HCT116 (cell line): ENCODE measurements around the gene GNG12. TPM values are rescaled to one million over a fixed set of nuclear protein-coding genes. Genes with fewer than 3 reads are reported as not detected.

Experiments used
- ATAC-seq: fragments of 200-7000 bp; cut with Tn5 transposase; 2 replicates; pipeline ENCODE4 v1.9.1; 2020; ENCODE audit warnings: mild to moderate bottlenecking, moderate library complexity
- BruUV-seq: library from RNA; stranded (reverse); fragments of 400-500 nt; replicated peaks from 2 replicates; lab custom pipeline; 2021; lab: Mats Ljungman, UMichigan
- CTCF ChIA-PET: fragments of 300-600 bp; sonication (Branson Sonifier 250); formaldehyde crosslinking; loops from one replicate; lab custom pipeline; 2021; ENCODE audit warnings: antibody characterized with exemption; lab: Charles Lee
- POLR2A ChIA-PET: fragments of 300-600, 350-600 bp; sonication (Branson Sonifier 250); formaldehyde crosslinking; loops from one replicate; lab custom pipeline; 2021; ENCODE audit warnings: antibody characterized with exemption; lab: Charles Lee
- RAD21 ChIA-PET, 2 experiments: fragments of 300-600 bp; sonication (Branson Sonifier 250); formaldehyde crosslinking; loops; one replicate each; lab custom pipeline; 2023; ENCODE audit warnings: low total read pairs in 2 of 2; ENCODE audit not compliant: uncharacterized antibody in 2 of 2, unreplicated experiment in 2 of 2, low non-redundant PET in 1 of 2; lab: Charles Lee
- DNase-seq: peaks from one replicate; pipeline ENCODE4 v3.0.0-alpha.2; 2010; ENCODE audit warnings: low read depth, low spot score
- H2AFZ ChIP-seq: fragments of 200-600 bp; shearing (Covaris generic), sonication (generic); 2 replicates; pipeline ENCODE4 v1.6.1; 2017; ENCODE audit warnings: low read depth, mixed run types, mixed read lengths, antibody characterized with exemption, low read length; ENCODE audit not compliant: poor library complexity, severe bottlenecking
- H3K27ac ChIP-seq: 2 replicates; pipeline ENCODE4 v1.5.1; 2012; ENCODE audit warnings: low read depth, low read length
- H3K27me3 ChIP-seq: fragments of 200-600 bp; sonication (generic); 2 replicates; pipeline ENCODE4 v1.6.1; 2016; ENCODE audit warnings: mixed run types, low read length, mixed read lengths; ENCODE audit not compliant: insufficient read depth
- H3K36me3 ChIP-seq, 2 experiments: fragments of 200-500 bp in 1 of 2; fragments of 200-600 bp in 1 of 2; sonication (Bioruptor generic) in 1 of 2; sonication (generic) in 1 of 2; 2 replicates each; pipeline versions ENCODE4 v1.5.1 to v1.6.1; 2014 to 2016; ENCODE audit warnings: low read length in 2 of 2, inconsistent platforms in 1 of 2, mixed read lengths in 1 of 2, mixed run types in 1 of 2; ENCODE audit not compliant: insufficient read depth in 2 of 2, control insufficient read depth in 1 of 2
- H3K4me1 ChIP-seq, 2 experiments: fragments of 200-600 bp in 1 of 2; sonication (generic) in 1 of 2; 2 replicates each; pipeline versions ENCODE4 v1.5.1 to v1.6.1; 2012 to 2017; ENCODE audit warnings: low read length in 2 of 2, inconsistent platforms in 1 of 2, mild to moderate bottlenecking in 1 of 2, mixed read lengths in 1 of 2, mixed run types in 1 of 2, moderate library complexity in 1 of 2; ENCODE audit not compliant: insufficient read depth in 2 of 2, control insufficient read depth in 1 of 2
- H3K4me2 ChIP-seq: fragments of 200-600 bp; sonication (generic); 2 replicates; pipeline ENCODE4 v1.6.1; 2017; ENCODE audit warnings: mixed run types, low read length, mixed read lengths
- H3K4me3 ChIP-seq, 2 experiments: fragments of 200-600 bp in 1 of 2; sonication (generic) in 1 of 2; replicated peaks in 1 of 2; 2 replicates each; pipeline ENCODE4 v1.5.1; 2011 to 2016; ENCODE audit warnings: low read length in 2 of 2, control low read depth in 1 of 2, low read depth in 1 of 2, mild to moderate bottlenecking in 1 of 2, mixed read lengths in 1 of 2, mixed run types in 1 of 2
- H3K79me2 ChIP-seq: fragments of 200-600 bp; sonication (generic); 2 replicates; pipeline ENCODE4 v1.6.1; 2017; ENCODE audit warnings: mild to moderate bottlenecking, mixed run types, low read length, moderate library complexity, mixed read lengths; ENCODE audit not compliant: insufficient read depth
- H3K9ac ChIP-seq: fragments of 200-600 bp; sonication (generic); 2 replicates; pipeline ENCODE4 v1.6.1; 2016; ENCODE audit warnings: low read length, mixed read lengths
- H3K9me2 ChIP-seq: fragments of 200-600 bp; sonication (generic), shearing (Covaris generic); 2 replicates; pipeline ENCODE4 v1.6.1; 2017; ENCODE audit warnings: mixed run types, mild to moderate bottlenecking, moderate library complexity; ENCODE audit not compliant: insufficient read depth
- H3K9me3 ChIP-seq, 2 experiments: fragments of 200-500 bp in 1 of 2; fragments of 200-600 bp in 1 of 2; sonication (Bioruptor generic) in 1 of 2; sonication (generic) in 1 of 2; 2 replicates each; pipeline ENCODE4 v1.6.1; 2014 to 2017; ENCODE audit warnings: low read length in 2 of 2, mixed read lengths in 2 of 2, inconsistent platforms in 1 of 2, low read depth in 1 of 2, mild to moderate bottlenecking in 1 of 2, mixed run types in 1 of 2, moderate library complexity in 1 of 2; ENCODE audit not compliant: control insufficient read depth in 1 of 2, insufficient read depth in 1 of 2
- H4K20me1 ChIP-seq: fragments of 200-600 bp; sonication (generic), shearing (Covaris generic); 2 replicates; pipeline ENCODE4 v1.6.1; 2017; ENCODE audit warnings: mixed run types, mild to moderate bottlenecking, moderate library complexity; ENCODE audit not compliant: insufficient read depth
- CBX3 ChIP-seq: IDR thresholded peaks from 2 replicates; pipeline ENCODE4 v1.6.1; 2012; ENCODE audit warnings: low read depth
- CEBPB ChIP-seq: IDR thresholded peaks from 2 replicates; pipeline ENCODE4 v1.6.1; 2012; ENCODE audit warnings: low read depth
- EGR1 ChIP-seq: IDR thresholded peaks from 2 replicates; pipeline ENCODE4 v1.6.1; 2012; ENCODE audit warnings: low read depth
- EZH2 ChIP-seq: fragments of 200-600 bp; sonication (generic); IDR thresholded peaks from 2 replicates; pipeline ENCODE4 v1.6.1; 2017; ENCODE audit warnings: antibody characterized with exemption, mixed run types
- JUND ChIP-seq: IDR thresholded peaks from 2 replicates; pipeline ENCODE4 v1.6.1; 2012
- POLR2A ChIP-seq: IDR thresholded peaks from 2 replicates; pipeline ENCODE4 v1.7.0; 2011; ENCODE audit warnings: borderline replicate concordance; ENCODE audit not compliant: insufficient read depth, insufficient read length; ENCODE audit errors: extremely low read depth
- POLR2AphosphoS5 ChIP-seq: IDR thresholded peaks from 2 replicates; pipeline ENCODE4 v1.6.1; 2011; ENCODE audit warnings: mild to moderate bottlenecking, low read depth, low read length, moderate library complexity
- RAD21 ChIP-seq: IDR thresholded peaks from 2 replicates; pipeline ENCODE4 v1.6.1; 2012; ENCODE audit warnings: low read depth, mild to moderate bottlenecking
- SP1 ChIP-seq: IDR thresholded peaks from 2 replicates; pipeline ENCODE4 v1.6.1; 2012; ENCODE audit warnings: low read depth
- SRF ChIP-seq: IDR thresholded peaks from 2 replicates; pipeline ENCODE4 v1.6.1; 2012; ENCODE audit warnings: low read depth
- TCF7L2 ChIP-seq: IDR thresholded peaks from 2 replicates; pipeline ENCODE4 v1.7.0; 2011; ENCODE audit warnings: borderline replicate concordance, inconsistent platforms; ENCODE audit not compliant: insufficient read depth, insufficient read length; ENCODE audit errors: extremely low read depth
- ZNF274 ChIP-seq: fragments of 200-500 bp; sonication (Bioruptor generic); IDR thresholded peaks from 2 replicates; pipeline ENCODE4 v1.6.1; 2014; ENCODE audit warnings: mild to moderate bottlenecking, low read depth, low read length, inconsistent platforms
- intact Hi-C: fragments of 100-400 bp; cut with micrococcal nuclease; formaldehyde crosslinking; loops from 2 replicates; pipeline ENCODE4 v1.10.0; 2022
- total RNA-seq: library from RNA; stranded (reverse); gene quantifications from one replicate; pipeline ENCODE4 v1.2.1, GENCODE V29; 2021; ENCODE audit not compliant: unreplicated experiment
- TF ChIP-seq, protein P1 (sequence below): IDR thresholded peaks from 2 replicates; pipeline ENCODE4 v1.6.1; 2011; ENCODE audit warnings: mild to moderate bottlenecking, low read length, moderate library complexity; ENCODE audit not compliant: insufficient replicate concordance; ENCODE audit errors: extremely low read depth
- TF ChIP-seq, protein P2 (sequence below): IDR thresholded peaks from 2 replicates; pipeline ENCODE4 v1.6.1; 2012; ENCODE audit warnings: low read depth
- TF ChIP-seq, protein P3 (sequence below): IDR thresholded peaks from 2 replicates; pipeline ENCODE4 v1.6.1; 2012
- TF ChIP-seq, protein P4 (sequence below): IDR thresholded peaks from 2 replicates; pipeline ENCODE4 v1.6.1; 2012

GNG12 gene
- total RNA-seq, 1 experiment from 2014 or later: 49.6 TPM

DNA sequence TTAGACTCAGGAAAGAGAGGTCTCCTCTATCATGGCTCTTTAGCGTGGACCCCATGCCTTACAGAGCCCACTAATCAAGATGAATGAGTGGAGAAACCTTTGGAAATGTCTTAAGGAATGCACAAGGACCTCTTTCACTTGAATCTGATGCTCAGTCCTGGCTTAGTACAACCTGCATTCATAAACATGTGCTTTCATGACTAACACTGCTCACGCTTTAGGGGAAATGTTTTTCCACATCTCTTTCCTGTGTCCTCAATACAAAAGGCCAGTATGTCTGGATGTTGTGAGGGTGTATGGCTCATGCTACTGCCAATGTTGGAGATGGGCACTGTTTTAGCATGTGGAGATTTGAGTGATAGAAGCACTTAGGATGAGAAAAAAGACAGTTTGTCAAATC lies 14.2 kb upstream of the GNG12 start (continued):
- TF ChIP-seq, protein P1, sequence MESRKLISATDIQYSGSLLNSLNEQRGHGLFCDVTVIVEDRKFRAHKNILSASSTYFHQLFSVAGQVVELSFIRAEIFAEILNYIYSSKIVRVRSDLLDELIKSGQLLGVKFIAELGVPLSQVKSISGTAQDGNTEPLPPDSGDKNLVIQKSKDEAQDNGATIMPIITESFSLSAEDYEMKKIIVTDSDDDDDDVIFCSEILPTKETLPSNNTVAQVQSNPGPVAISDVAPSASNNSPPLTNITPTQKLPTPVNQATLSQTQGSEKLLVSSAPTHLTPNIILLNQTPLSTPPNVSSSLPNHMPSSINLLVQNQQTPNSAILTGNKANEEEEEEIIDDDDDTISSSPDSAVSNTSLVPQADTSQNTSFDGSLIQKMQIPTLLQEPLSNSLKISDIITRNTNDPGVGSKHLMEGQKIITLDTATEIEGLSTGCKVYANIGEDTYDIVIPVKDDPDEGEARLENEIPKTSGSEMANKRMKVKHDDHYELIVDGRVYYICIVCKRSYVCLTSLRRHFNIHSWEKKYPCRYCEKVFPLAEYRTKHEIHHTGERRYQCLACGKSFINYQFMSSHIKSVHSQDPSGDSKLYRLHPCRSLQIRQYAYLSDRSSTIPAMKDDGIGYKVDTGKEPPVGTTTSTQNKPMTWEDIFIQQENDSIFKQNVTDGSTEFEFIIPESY: no peak
- TF ChIP-seq CBX3 (no peak), CEBPB (no peak), SRF (no peak), EZH2 (no peak), EGR1 (no peak), POLR2AphosphoS5 (no peak), TCF7L2 (no peak), POLR2A (no peak), ZNF274 (no peak), JUND (no peak)
- TF ChIP-seq, all 23 proteins: peak for 0

DNA sequence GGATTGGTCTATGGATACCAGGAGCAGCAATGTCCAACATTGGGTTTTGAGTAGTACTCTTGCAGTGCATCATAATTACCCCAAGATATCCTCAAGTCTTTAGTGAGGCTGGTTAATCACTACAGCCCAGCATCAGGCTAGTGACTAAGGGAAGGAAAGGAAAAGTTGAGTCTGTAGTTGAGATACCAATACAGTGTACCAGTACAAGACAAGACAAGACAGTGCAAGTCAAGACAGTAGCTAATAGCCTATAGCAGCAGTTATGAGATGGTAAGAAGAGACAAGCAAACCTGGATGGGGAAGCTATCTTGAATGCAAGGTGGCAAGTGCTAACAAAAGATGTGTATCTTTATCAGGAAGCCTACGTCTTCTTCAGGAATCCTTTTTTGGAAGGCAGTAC lies 13.3 kb upstream of the GNG12 start:
- ATAC-seq: no peak
- no peak overlapping the region for H3K27ac ChIP-seq
- H4K20me1 ChIP-seq: no peaks in the 10 kb centered on the region
- H3K9me2 ChIP-seq: no peaks in the 10 kb centered on the region
- ChIA-PET POLR2A (no interaction called here), RAD21 (no interaction called here), CTCF (interaction anchor here (1.4 kb wide), 1 partner anchor 164 kb away, joined by 3 read pairs; no protein-coding TSS in a partner anchor)
- no peak overlapping the region for H3K4me2 ChIP-seq
- intact Hi-C loops: no loop called here
- H3K36me3 ChIP-seq: no peaks in the 10 kb centered on the region
- H3K4me1 ChIP-seq: peaks cover 10 to 14% of the 10 kb centered on the region in 2 experiments
- no peaks in the 10 kb centered on the region for H3K9me3 ChIP-seq
- no peak for DNase-seq
- no peaks in the 10 kb centered on the region for H3K79me2 ChIP-seq
- no peak overlapping the region for H2AFZ ChIP-seq
- no peak overlapping the region for H3K4me3 ChIP-seq
- H3K27me3 ChIP-seq: no peaks in the 10 kb centered on the region
- H3K9ac ChIP-seq: no peak overlapping the region
- no TSS peak for BruUV-seq
- TF ChIP-seq RAD21: no peak
- TF ChIP-seq, protein P1: no peak
- TF ChIP-seq, protein P2, sequence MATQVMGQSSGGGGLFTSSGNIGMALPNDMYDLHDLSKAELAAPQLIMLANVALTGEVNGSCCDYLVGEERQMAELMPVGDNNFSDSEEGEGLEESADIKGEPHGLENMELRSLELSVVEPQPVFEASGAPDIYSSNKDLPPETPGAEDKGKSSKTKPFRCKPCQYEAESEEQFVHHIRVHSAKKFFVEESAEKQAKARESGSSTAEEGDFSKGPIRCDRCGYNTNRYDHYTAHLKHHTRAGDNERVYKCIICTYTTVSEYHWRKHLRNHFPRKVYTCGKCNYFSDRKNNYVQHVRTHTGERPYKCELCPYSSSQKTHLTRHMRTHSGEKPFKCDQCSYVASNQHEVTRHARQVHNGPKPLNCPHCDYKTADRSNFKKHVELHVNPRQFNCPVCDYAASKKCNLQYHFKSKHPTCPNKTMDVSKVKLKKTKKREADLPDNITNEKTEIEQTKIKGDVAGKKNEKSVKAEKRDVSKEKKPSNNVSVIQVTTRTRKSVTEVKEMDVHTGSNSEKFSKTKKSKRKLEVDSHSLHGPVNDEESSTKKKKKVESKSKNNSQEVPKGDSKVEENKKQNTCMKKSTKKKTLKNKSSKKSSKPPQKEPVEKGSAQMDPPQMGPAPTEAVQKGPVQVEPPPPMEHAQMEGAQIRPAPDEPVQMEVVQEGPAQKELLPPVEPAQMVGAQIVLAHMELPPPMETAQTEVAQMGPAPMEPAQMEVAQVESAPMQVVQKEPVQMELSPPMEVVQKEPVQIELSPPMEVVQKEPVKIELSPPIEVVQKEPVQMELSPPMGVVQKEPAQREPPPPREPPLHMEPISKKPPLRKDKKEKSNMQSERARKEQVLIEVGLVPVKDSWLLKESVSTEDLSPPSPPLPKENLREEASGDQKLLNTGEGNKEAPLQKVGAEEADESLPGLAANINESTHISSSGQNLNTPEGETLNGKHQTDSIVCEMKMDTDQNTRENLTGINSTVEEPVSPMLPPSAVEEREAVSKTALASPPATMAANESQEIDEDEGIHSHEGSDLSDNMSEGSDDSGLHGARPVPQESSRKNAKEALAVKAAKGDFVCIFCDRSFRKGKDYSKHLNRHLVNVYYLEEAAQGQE: no peak
- TF ChIP-seq SP1: no peak
- TF ChIP-seq EZH2: no peak
- TF ChIP-seq, protein P3, sequence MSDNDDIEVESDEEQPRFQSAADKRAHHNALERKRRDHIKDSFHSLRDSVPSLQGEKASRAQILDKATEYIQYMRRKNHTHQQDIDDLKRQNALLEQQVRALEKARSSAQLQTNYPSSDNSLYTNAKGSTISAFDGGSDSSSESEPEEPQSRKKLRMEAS: no peak
- TF ChIP-seq, protein P4, sequence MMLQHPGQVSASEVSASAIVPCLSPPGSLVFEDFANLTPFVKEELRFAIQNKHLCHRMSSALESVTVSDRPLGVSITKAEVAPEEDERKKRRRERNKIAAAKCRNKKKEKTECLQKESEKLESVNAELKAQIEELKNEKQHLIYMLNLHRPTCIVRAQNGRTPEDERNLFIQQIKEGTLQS: no peak
- TF ChIP-seq CBX3: no peak
- no peak for TF ChIP-seq CEBPB
- no peak for TF ChIP-seq EGR1
